Measurements from ENCODE around the gene DSCAM.

Gene DSCAM

DNA sequence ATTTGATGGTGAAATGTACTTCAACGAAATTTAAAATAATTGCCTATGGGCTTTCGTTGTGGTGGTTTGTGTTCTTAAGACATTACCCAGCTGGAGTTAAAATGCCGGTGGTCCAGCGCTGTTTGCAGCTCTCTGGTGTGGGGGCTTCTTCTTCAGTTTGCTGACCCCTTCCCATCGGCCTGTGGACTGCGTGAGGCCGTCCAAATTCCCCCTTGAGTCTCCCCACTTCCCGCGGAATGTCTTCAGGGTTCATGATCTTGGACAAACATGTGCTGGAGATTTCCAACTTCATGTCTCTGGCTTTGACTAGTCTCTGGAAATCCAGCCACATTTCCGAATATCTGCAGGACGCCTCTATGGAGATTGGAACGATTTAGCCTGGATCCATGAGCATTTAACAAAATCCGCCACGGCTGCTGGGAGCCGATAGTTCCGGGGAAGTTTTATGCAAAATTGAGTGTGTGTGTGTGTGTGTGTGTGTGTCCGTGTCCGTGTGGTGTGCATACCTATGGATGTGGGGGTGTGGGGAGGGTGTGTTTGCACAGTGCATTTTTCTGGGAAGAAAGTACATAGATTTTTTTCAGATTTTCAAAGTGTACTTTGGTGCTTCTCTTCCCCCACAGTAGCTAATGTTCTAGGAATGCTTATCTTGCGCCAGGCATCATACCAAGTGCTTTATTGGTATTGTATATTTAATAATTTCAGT is 862.5 kb downstream of the DSCAM start:
- H3K27ac ChIP-seq = no peak overlapping the region

DNA sequence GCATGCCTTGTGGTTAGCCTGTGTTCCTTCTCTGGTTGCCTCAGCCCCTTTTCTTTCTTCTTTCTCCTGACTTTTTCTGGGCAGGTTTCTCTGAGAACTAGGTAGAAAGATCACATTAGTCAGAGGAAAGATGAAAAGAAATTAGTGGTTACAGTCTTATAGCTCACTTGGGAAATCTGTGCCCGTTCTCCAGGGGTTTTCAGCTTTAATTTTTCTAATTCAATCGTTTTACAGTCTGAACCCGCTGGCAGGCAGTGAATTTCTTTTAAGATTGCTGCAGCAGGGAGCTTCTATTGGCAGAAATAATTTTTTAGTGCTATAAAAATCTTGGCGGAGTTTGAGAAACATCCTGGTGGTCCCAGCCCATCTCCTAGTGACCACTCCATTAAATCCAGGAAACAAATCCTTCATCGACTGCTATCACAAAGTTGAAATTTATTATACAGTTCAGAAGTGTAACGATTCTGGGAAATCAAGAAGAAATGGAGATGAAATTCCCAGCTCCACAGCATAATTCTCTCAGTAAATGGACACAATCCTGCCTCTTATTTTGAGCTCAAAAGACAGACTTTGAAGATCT is 866.6 kb downstream of the DSCAM start:
- TF ChIP-seq, protein P1, sequence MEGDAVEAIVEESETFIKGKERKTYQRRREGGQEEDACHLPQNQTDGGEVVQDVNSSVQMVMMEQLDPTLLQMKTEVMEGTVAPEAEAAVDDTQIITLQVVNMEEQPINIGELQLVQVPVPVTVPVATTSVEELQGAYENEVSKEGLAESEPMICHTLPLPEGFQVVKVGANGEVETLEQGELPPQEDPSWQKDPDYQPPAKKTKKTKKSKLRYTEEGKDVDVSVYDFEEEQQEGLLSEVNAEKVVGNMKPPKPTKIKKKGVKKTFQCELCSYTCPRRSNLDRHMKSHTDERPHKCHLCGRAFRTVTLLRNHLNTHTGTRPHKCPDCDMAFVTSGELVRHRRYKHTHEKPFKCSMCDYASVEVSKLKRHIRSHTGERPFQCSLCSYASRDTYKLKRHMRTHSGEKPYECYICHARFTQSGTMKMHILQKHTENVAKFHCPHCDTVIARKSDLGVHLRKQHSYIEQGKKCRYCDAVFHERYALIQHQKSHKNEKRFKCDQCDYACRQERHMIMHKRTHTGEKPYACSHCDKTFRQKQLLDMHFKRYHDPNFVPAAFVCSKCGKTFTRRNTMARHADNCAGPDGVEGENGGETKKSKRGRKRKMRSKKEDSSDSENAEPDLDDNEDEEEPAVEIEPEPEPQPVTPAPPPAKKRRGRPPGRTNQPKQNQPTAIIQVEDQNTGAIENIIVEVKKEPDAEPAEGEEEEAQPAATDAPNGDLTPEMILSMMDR (conservative IDR thresholded peaks at IDR 0.05) = no peak
- H3K27ac ChIP-seq = no peak overlapping the region

More for the DNA sequence above, 862.5 kb downstream of the DSCAM start:
- TF ChIP-seq, protein P1 (conservative IDR thresholded peaks at IDR 0.05) = no peak

DNA sequence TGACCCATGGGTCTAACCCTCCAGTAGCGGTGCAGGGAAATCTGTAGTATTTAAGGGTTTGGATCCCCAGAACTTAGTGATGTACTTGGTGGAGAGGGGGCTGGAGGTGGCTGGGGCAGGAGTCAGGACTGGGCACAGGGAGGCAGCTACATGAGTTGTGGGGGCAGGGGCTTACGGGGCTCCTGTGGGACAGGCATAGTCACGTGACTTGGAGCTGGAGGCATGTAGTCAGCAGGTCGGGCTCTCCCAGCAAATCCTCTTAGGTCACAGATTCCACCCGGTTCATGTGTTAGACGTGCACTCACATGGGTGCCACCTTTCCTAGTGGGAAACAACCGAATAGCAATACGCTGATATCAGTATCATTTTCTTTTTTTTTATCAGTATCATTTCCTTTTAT is 867.6 kb downstream of the DSCAM start:
- TF ChIP-seq, protein P1 (conservative IDR thresholded peaks at IDR 0.05) = no peak

DNA sequence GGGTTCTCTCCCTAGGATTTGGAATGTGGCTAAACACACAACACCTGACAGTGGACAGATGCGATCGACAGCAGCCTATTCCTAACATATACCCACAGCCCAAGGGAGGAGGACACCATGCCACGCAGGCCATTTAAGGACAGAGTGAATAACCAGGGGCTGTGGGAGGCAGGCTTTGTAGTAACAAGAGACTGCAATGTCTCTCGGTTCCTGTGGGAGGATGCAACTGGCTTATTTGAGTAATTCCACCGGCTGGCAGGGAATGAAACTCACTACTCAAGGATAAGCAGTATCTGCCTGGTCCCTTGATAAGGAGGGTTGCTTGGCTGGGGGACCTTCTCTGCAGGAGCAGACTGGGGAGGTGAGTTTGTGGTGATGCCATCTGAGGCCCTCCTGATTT is 870.2 kb downstream of the DSCAM start:
- H3K27ac ChIP-seq = no peak overlapping the region
- TF ChIP-seq, protein P1 (conservative IDR thresholded peaks at IDR 0.05) = no peak

More for the DNA sequence above, 867.6 kb downstream of the DSCAM start:
- no peak overlapping the region for H3K27ac ChIP-seq

DNA sequence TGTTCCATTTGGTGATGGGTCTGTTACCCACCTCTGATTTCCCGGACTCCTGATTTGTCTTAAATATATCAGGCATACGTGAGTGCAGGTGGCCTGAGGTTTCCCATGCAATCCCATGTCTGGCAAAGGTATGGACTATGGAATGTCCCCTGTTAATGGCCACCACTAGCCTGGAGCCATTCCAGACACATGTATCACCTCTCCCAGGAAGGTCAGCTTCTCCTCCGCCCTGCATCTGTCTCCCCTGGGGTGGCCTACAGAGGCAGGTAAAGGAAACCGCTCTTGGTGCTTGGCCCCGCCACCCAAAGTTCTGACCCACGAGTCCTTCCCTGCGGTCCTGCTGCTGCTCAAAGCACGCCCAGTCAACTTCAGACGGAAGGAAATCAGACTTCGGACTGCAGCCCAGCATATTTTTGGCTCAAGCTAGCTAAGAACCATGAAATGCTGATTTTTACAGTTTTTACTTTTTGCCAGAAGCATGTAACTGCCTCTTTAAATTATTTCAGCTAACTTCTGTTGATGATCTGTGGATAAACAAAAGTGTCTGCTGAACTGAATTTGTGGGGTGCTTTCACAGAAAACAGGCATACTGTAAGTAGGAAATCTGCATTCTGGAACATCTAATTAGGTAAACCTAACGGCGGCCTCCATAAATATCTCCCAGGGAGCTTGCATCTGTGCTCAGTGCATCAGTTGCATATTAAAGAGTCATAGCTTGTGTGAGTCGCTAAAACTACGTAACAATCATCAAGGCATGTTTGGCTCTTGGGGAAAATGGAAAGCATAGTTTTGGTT is 873.8 kb downstream of the DSCAM start:
- TF ChIP-seq, protein P1 (conservative IDR thresholded peaks at IDR 0.05) = no peak
- no peak overlapping the region for H3K27ac ChIP-seq

DNA sequence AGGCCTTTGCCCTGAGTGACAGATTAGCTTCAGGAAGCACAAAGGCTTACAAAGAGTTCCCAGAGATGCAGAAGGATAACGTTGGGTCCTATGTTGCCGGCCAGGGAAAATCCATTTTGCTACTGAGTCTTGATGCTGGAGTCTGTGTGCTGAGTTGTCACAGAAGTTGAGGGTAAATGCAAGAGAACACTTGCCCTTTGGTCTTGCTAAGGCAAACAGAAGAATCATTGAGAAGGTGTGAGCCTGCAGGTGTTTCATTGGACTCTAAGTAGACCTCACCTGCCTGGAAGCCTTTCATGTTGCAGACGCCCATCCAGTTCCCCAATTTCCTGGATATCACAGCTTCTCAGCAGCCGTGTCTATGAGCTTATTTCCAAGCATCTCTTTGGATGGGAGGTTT is 874.5 kb downstream of the DSCAM start:
- TF ChIP-seq, protein P1 (conservative IDR thresholded peaks at IDR 0.05) = no peak
- no peak overlapping the region for H3K27ac ChIP-seq

DNA sequence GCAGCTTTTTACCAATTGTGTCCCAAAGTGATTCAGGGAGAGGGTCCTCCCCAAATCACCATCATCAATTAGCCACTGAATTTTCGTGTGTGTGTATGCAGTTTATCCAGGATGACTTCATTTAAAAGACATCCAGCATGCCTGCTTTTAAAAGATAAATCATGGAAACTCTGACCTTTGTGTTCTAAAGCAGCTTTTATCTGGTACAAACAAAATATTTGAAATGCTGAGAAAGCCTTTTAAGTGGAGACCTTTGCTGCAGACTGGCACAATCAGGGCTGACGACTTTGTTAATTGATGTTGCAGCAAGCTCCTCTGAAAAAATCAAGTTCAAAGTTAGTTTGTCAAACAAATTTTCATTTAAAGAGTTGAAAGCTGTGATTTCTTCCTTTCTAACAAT is 875.0 kb downstream of the DSCAM start:
- no peak overlapping the region for H3K27ac ChIP-seq
- TF ChIP-seq, protein P1 (conservative IDR thresholded peaks at IDR 0.05) = no peak

All from VCaP (cell line).